ENCODE results near the gene FTCD.

FTCD gene

GRCh38 chr21:46131838-46132651 lies 23.3 kb downstream of the FTCD start:
- DNase-seq: no peak

GRCh38 chr21:46131588-46131837 lies 23.9 kb downstream of the FTCD start:
- no peak for DNase-seq

- no peak for DNase-seq
These were observed 24.4 kb downstream of the FTCD start for GRCh38 chr21:46130831-46131587.

GRCh38 chr21:46129846-46130651 lies 25.3 kb downstream of the FTCD start:
- no peak for DNase-seq

GRCh38 chr21:46128933-46129571 lies 26.3 kb downstream of the FTCD start:
- DNase-seq: no peak

- no peak for DNase-seq
These were observed 27.1 kb downstream of the FTCD start for GRCh38 chr21:46128106-46128932.

GRCh38 chr21:46127239-46128105 lies 27.9 kb downstream of the FTCD start:
- DNase-seq: no peak

GRCh38 chr21:46126309-46127238 lies 28.8 kb downstream of the FTCD start:
- no peak for DNase-seq

GRCh38 chr21:46125846-46126301 lies 29.5 kb downstream of the FTCD start:
- DNase-seq: no peak

GRCh38 chr21:46124926-46125845 lies 30.2 kb downstream of the FTCD start:
- DNase-seq: no peak

GRCh38 chr21:46124083-46124925 lies 31.1 kb downstream of the FTCD start:
- DNase-seq: no peak

- DNase-seq: no peak
These were observed 32.4 kb downstream of the FTCD start for GRCh38 chr21:46122758-46123683.

GRCh38 chr21:46122237-46122671 lies 33.1 kb downstream of the FTCD start:
- DNase-seq: no peak

GRCh38 chr21:46121286-46122221 lies 33.8 kb downstream of the FTCD start:
- no peak for DNase-seq

Measured in CD4-positive, alpha-beta T cell treated with Interferon gamma for 1 hour (primary cell).